ENCODE data around the gene IPP. TPM values are rescaled to one million over a fixed set of nuclear protein-coding genes. Genes with fewer than 3 reads are reported as not detected.
"Not testable (repeated sequence)": the region's sequence is repeated elsewhere in the genome, so short reads cannot be mapped to it uniquely, and the experiment has no call there.

IPP gene
- total RNA-seq, 1 donor from 2014 or later = 19.3 TPM

GRCh38 chr1:45721207-45721606 is 29.2 kb downstream of the IPP start:
- Histone ChIP-seq H3K36me3 (peaks cover 20% of the 10 kb centered on the region), H3K27me3 (ENCODE audit: low read depth) (no peaks in the 10 kb centered on the region), H3K4me3 (no peak overlapping the region), H3K9me3 (replicated peaks) (no peaks in the 10 kb centered on the region), H3K4me1 (peaks cover 5% of the 10 kb centered on the region), H3K27ac (replicated peaks) (peak overlapping the region; percentile 3)
- no peak for DNase-seq
- TF ChIP-seq CTCF (IDR thresholded peaks at IDR 0.05; ENCODE audit: borderline replicate concordance) = no peak
- intact Hi-C loops (cut with micrococcal nuclease) = no loop called here

GRCh38 chr1:45718289-45718688 is 32.2 kb downstream of the IPP start:
- Histone ChIP-seq H3K27ac (replicated peaks) (no peak overlapping the region), H3K4me1 (peaks cover 1% of the 10 kb centered on the region), H3K36me3 (peaks cover 37% of the 10 kb centered on the region), H3K4me3 (no peak overlapping the region), H3K27me3 (ENCODE audit: low read depth) (no peaks in the 10 kb centered on the region), H3K9me3 (replicated peaks) (no peaks in the 10 kb centered on the region)
- intact Hi-C loops (cut with micrococcal nuclease) = no loop called here
- no peak for TF ChIP-seq CTCF (IDR thresholded peaks at IDR 0.05; ENCODE audit: borderline replicate concordance)
- no peak for DNase-seq

- H3K9me3 ChIP-seq (replicated peaks); intact Hi-C loops (cut with micrococcal nuclease); H3K27ac ChIP-seq (replicated peaks); H3K4me3 ChIP-seq; DNase-seq; H3K4me1 ChIP-seq; H3K27me3 ChIP-seq (ENCODE audit: low read depth): not testable (repeated sequence)
- H3K36me3 ChIP-seq = peaks cover 46% of the 10 kb centered on the region
These were observed 33.1 kb downstream of the IPP start for GRCh38 chr1:45717386-45717785.

- no peaks in the 10 kb centered on the region for H3K27me3 ChIP-seq (ENCODE audit: low read depth)
- no peak overlapping the region for H3K27ac ChIP-seq (replicated peaks)
- no peak for TF ChIP-seq CTCF (IDR thresholded peaks at IDR 0.05; ENCODE audit: borderline replicate concordance)
- intact Hi-C loops (cut with micrococcal nuclease) = no loop called here
- no peaks in the 10 kb centered on the region for H3K4me1 ChIP-seq
- no peak overlapping the region for H3K4me3 ChIP-seq
- no peak for DNase-seq
- no peaks in the 10 kb centered on the region for H3K9me3 ChIP-seq (replicated peaks)
- H3K36me3 ChIP-seq = peaks cover 52% of the 10 kb centered on the region
These were observed 33.8 kb downstream of the IPP start for GRCh38 chr1:45716700-45717099.

- no peaks in the 10 kb centered on the region for H3K27me3 ChIP-seq (ENCODE audit: low read depth)
- H3K4me1 ChIP-seq = no peaks in the 10 kb centered on the region
- no peak overlapping the region for H3K4me3 ChIP-seq
- intact Hi-C loops (cut with micrococcal nuclease) = no loop called here
- H3K36me3 ChIP-seq = peaks cover 64% of the 10 kb centered on the region
- no peak for TF ChIP-seq CTCF (IDR thresholded peaks at IDR 0.05; ENCODE audit: borderline replicate concordance)
- H3K9me3 ChIP-seq (replicated peaks) = no peaks in the 10 kb centered on the region
- H3K27ac ChIP-seq (replicated peaks) = no peak overlapping the region
- no peak for DNase-seq
These were observed 36.7 kb downstream of the IPP start for GRCh38 chr1:45713711-45714110.

- Histone ChIP-seq H3K27me3 (ENCODE audit: low read depth) (no peaks in the 10 kb centered on the region), H3K4me1 (no peaks in the 10 kb centered on the region), H3K27ac (replicated peaks) (no peak overlapping the region), H3K9me3 (replicated peaks) (peaks cover 3% of the 10 kb centered on the region), H3K4me3 (no peak overlapping the region), H3K36me3 (peaks cover 21% of the 10 kb centered on the region)
- intact Hi-C loops (cut with micrococcal nuclease) = no loop called here
- no peak for TF ChIP-seq CTCF (IDR thresholded peaks at IDR 0.05; ENCODE audit: borderline replicate concordance)
- DNase-seq = no peak
These were observed 45.8 kb downstream of the IPP start for GRCh38 chr1:45704637-45705036.
